Mucosa of descending colon (tissue), 3 donors: ENCODE data around the gene ATP1A3. TPM values are rescaled to one million over a fixed set of nuclear protein-coding genes. Genes with fewer than 3 reads are reported as not detected.

Experiments
- ATAC-seq: fragments of 200-7000 bp; cut with Tn5 transposase; one replicate; pipeline ENCODE4 v1.9.1; 2020; ENCODE audit warnings: mild to moderate bottlenecking, moderate library complexity
- DNase-seq, 3 donors: peaks; one replicate each; pipeline ENCODE4 v3.0.0-alpha.2; 2020
- H3K36me3 ChIP-seq: fragments of 200-600 bp; one replicate; pipeline ENCODE4 v1.8.0; 2021; ENCODE audit warnings: low read depth, mild to moderate bottlenecking
- H3K4me1 ChIP-seq: fragments of 200-600 bp; one replicate; pipeline ENCODE4 v1.8.0; 2021; ENCODE audit warnings: low read depth, mild to moderate bottlenecking
- H3K4me3 ChIP-seq: fragments of 200-600 bp; one replicate; pipeline ENCODE4 v1.8.0; 2021; ENCODE audit warnings: mild to moderate bottlenecking
- H3K9me3 ChIP-seq: fragments of 200-600 bp; one replicate; pipeline ENCODE4 v1.8.0; 2021; ENCODE audit warnings: mild to moderate bottlenecking
- CTCF ChIP-seq: fragments of 200-600 bp; IDR thresholded peaks from one replicate; pipeline ENCODE4 v1.8.0; 2022; ENCODE audit warnings: antibody characterized with exemption, mild to moderate bottlenecking
- intact Hi-C, 2 donors: fragments of 100-400 bp; cut with DNase I in 1 of 2; cut with micrococcal nuclease in 1 of 2; formaldehyde crosslinking; loops; one replicate each; pipeline versions ENCODE4 v1.11.0 to v1.11.1; 2022; cut with DNase I, micrococcal nuclease
- total RNA-seq, 3 donors: library from RNA; stranded (reverse); fragmentation: NEBNext Ultra II Directional in 2 of 3; extraction: Animal tissue kit (Norgen Biotek cat#: 25700) in 2 of 3; gene quantifications; one replicate each; pipeline versions ENCODE4 v1.2.1 to v1.2.4, GENCODE V29; 2021 to 2023
- donor health status: DM: no; HTN: no; CAD: no; lungs with moderate emphysema.
- donor health status: DM: no; HTN: no; CAD: no.
- donor health status: DM: no; HTN: yes; CAD: no.

The ATP1A3 gene
- total RNA-seq, 3 donors from 2014 or later, result 8.3 TPM; not detected in 2

GRCh38 chr19:41951686-41952172 lies 42.3 kb downstream of the ATP1A3 start:
- Histone ChIP-seq H3K4me1 (peaks cover 7% of the 10 kb centered on the region), H3K9me3 (no peaks in the 10 kb centered on the region), H3K36me3 (no peaks in the 10 kb centered on the region), H3K4me3 (no peak overlapping the region)
- intact Hi-C loops, result loop anchor here (5.0 kb wide), 1 partner anchor 79 kb away; no protein-coding TSS in a partner anchor
- peak; percentile 99 for TF ChIP-seq CTCF
- DNase-seq (peak; percentile 78 to 92 (median 90)), ATAC-seq (peak; percentile 82)

- ATAC-seq (no peak), DNase-seq (no peak)
- no peaks in the 10 kb centered on the region for H3K9me3 ChIP-seq
- H3K36me3 ChIP-seq, result no peaks in the 10 kb centered on the region
- intact Hi-C loops, result no loop called here
- no peak for TF ChIP-seq CTCF
- H3K4me3 ChIP-seq, result no peak overlapping the region
- H3K4me1 ChIP-seq, result no peaks in the 10 kb centered on the region
Measured at GRCh38 chr19:41947091-41947490, 46.9 kb downstream of the ATP1A3 start.

GRCh38 chr19:41945135-41945766 lies 48.8 kb downstream of the ATP1A3 start:
- ATAC-seq, result peak; percentile 88

GRCh38 chr19:41944336-41944735 lies 49.7 kb downstream of the ATP1A3 start:
- TF ChIP-seq CTCF, result no peak
- H3K36me3 ChIP-seq, result no peaks in the 10 kb centered on the region
- intact Hi-C loops, result no loop called here
- H3K4me3 ChIP-seq, result no peak overlapping the region
- H3K9me3 ChIP-seq, result no peaks in the 10 kb centered on the region
- ATAC-seq (no peak), DNase-seq (no peak)
- peaks cover 8% of the 10 kb centered on the region for H3K4me1 ChIP-seq

More at GRCh38 chr19:41945135-41945766, 48.8 kb downstream of the ATP1A3 start:
- intact Hi-C loops, result no loop called here
- TF ChIP-seq CTCF, result no peak
- Histone ChIP-seq H3K9me3 (no peaks in the 10 kb centered on the region), H3K36me3 (no peaks in the 10 kb centered on the region), H3K4me3 (no peak overlapping the region), H3K4me1 (peaks cover 8% of the 10 kb centered on the region)
- peak; percentile 67 to 86 (median 72) for DNase-seq

- intact Hi-C loops, result no loop called here
- no peaks in the 10 kb centered on the region for H3K9me3 ChIP-seq
- H3K4me1 ChIP-seq, result peaks cover 8% of the 10 kb centered on the region
- no peak overlapping the region for H3K4me3 ChIP-seq
- ATAC-seq, result no peak
- no peak for DNase-seq
- TF ChIP-seq CTCF, result no peak
- H3K36me3 ChIP-seq, result no peaks in the 10 kb centered on the region
Measured at GRCh38 chr19:41941410-41942202, 52.4 kb downstream of the ATP1A3 start.
